HCT116 (cell line): ENCODE data around the gene FERMT2.

ENCODE experiments used
- CTCF ChIP-seq, 3 experiments: fragments of 200-600 bp in 1 of 3; sonication (generic) in 1 of 3; IDR thresholded peaks in 2 of 3; conservative IDR thresholded peaks in 1 of 3; 2 replicates each; pipeline ENCODE4 v1.5.1; 2012 to 2017; ENCODE audit warnings: low read depth in 2 of 3, low read length in 2 of 3, antibody characterized with exemption in 1 of 3, borderline replicate concordance in 1 of 3, control low read depth in 1 of 3, mild to moderate bottlenecking in 1 of 3, mixed read lengths in 1 of 3, mixed run types in 1 of 3, moderate library complexity in 1 of 3; ENCODE audit not compliant: insufficient read depth in 1 of 3
- EGR1 ChIP-seq: IDR thresholded peaks from 2 replicates; pipeline ENCODE4 v1.6.1; 2012; ENCODE audit warnings: low read depth
- EZH2 ChIP-seq: fragments of 200-600 bp; sonication (generic); IDR thresholded peaks from 2 replicates; pipeline ENCODE4 v1.6.1; 2017; ENCODE audit warnings: antibody characterized with exemption, mixed run types
- EZH2phosphoT487 ChIP-seq: fragments of 200-600 bp; IDR thresholded peaks from 2 replicates; pipeline ENCODE4 v1.6.1; 2018; ENCODE audit warnings: antibody characterized with exemption, borderline replicate concordance
- JUND ChIP-seq: IDR thresholded peaks from 2 replicates; pipeline ENCODE4 v1.6.1; 2012
- POLR2AphosphoS5 ChIP-seq: IDR thresholded peaks from 2 replicates; pipeline ENCODE4 v1.6.1; 2011; ENCODE audit warnings: mild to moderate bottlenecking, low read depth, low read length, moderate library complexity
- RAD21 ChIP-seq: IDR thresholded peaks from 2 replicates; pipeline ENCODE4 v1.6.1; 2012; ENCODE audit warnings: low read depth, mild to moderate bottlenecking
- SIN3A ChIP-seq: IDR thresholded peaks from 2 replicates; pipeline ENCODE4 v1.6.1; 2012; ENCODE audit warnings: low read depth
- SP1 ChIP-seq: IDR thresholded peaks from 2 replicates; pipeline ENCODE4 v1.6.1; 2012; ENCODE audit warnings: low read depth
- YY1 ChIP-seq: IDR thresholded peaks from 2 replicates; pipeline ENCODE4 v1.6.1; 2011; ENCODE audit warnings: low read length, low read depth, moderate library complexity, mild to moderate bottlenecking; ENCODE audit not compliant: insufficient replicate concordance; ENCODE audit errors: extremely low read depth
- TF ChIP-seq, protein P1 (sequence below): IDR thresholded peaks from 2 replicates; pipeline ENCODE4 v1.6.1; 2012; ENCODE audit warnings: low read depth

GRCh38 chr14:52871606-52872005, 79.2 kb downstream of the FERMT2 start:
- TF ChIP-seq CTCF (IDR thresholded peaks at IDR 0.05 in 2 of 3, conservative IDR thresholded peaks at IDR 0.05 in 1 of 3; ENCODE audit: borderline replicate concordance in 1 of 3, insufficient read depth in 1 of 3, low read depth in 2 of 3, low read length in 2 of 3): no peak
- no peak for TF ChIP-seq EZH2phosphoT487
- no peak for TF ChIP-seq SIN3A
- TF ChIP-seq JUND: no peak
- no peak for TF ChIP-seq RAD21
- TF ChIP-seq YY1: no peak
- TF ChIP-seq SP1: no peak
- TF ChIP-seq, protein P1, sequence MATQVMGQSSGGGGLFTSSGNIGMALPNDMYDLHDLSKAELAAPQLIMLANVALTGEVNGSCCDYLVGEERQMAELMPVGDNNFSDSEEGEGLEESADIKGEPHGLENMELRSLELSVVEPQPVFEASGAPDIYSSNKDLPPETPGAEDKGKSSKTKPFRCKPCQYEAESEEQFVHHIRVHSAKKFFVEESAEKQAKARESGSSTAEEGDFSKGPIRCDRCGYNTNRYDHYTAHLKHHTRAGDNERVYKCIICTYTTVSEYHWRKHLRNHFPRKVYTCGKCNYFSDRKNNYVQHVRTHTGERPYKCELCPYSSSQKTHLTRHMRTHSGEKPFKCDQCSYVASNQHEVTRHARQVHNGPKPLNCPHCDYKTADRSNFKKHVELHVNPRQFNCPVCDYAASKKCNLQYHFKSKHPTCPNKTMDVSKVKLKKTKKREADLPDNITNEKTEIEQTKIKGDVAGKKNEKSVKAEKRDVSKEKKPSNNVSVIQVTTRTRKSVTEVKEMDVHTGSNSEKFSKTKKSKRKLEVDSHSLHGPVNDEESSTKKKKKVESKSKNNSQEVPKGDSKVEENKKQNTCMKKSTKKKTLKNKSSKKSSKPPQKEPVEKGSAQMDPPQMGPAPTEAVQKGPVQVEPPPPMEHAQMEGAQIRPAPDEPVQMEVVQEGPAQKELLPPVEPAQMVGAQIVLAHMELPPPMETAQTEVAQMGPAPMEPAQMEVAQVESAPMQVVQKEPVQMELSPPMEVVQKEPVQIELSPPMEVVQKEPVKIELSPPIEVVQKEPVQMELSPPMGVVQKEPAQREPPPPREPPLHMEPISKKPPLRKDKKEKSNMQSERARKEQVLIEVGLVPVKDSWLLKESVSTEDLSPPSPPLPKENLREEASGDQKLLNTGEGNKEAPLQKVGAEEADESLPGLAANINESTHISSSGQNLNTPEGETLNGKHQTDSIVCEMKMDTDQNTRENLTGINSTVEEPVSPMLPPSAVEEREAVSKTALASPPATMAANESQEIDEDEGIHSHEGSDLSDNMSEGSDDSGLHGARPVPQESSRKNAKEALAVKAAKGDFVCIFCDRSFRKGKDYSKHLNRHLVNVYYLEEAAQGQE: no peak
- TF ChIP-seq EGR1: no peak
- no peak for TF ChIP-seq EZH2
- TF ChIP-seq POLR2AphosphoS5: no peak
